Keratinocyte (primary cell): ENCODE results near the gene ZMYM2.

Experiments
- CTCF ChIP-seq, 3 experiments: IDR thresholded peaks in 1 of 3; conservative IDR thresholded peaks in 1 of 3; optimal IDR thresholded peaks in 1 of 3; 2 replicates in 2 of 3; 3 replicates in 1 of 3; pipeline versions ENCODE3 to v1.5.1; 2011; ENCODE audit warnings: low read length in 3 of 3, mild to moderate bottlenecking in 3 of 3, moderate library complexity in 2 of 3, control low read depth in 1 of 3, inconsistent platforms in 1 of 3; ENCODE audit not compliant: insufficient read depth in 2 of 3; ENCODE audit errors: extremely low read depth in 1 of 3
- EZH2 ChIP-seq: IDR thresholded peaks from one replicate; pipeline ENCODE4 v1.6.1; 2012; ENCODE audit warnings: inconsistent platforms, mild to moderate bottlenecking, low read length, moderate library complexity

DNA sequence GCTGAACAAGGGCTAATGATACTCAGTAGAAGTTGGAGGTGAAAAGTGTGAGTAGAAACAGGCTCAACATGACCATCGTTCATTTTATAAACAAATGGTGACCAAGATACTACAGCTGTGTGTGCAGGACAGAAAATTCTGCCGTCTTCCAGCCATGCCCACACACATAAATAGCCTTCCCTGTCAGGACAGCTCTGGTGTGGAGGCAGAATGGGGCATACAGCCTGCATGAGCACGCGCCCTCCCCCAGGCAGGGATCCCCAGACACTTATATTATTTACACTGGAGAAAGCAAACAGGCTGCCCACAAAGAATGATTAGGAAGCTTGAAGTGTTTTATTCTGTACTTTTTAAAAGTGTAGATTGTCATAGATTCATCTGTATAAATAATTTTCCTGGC lies 182.0 kb downstream of the ZMYM2 start:
- TF ChIP-seq CTCF (optimal IDR thresholded peaks at IDR 0.05 in 1 of 3, IDR thresholded peaks at IDR 0.05 in 1 of 3, conservative IDR thresholded peaks at IDR 0.05 in 1 of 3; ENCODE audit: extremely low read depth in 1 of 3, insufficient read depth in 2 of 3, low read length in 3 of 3): no peak
- TF ChIP-seq EZH2: no peak
